ENCODE results near the gene MVK.

- TF ChIP-seq CTCF (conservative IDR thresholded peaks at IDR 0.05) (no peak), EZH2 (IDR thresholded peaks at IDR 0.05; ENCODE audit: low read depth) (no peak)
These were observed 285 bp downstream of the MVK start for GRCh38 chr12:109573914-109574244.

All from PC-9 (cell line).